Measurements from ENCODE around the gene ARID1B. TPM values are rescaled to one million over a fixed set of nuclear protein-coding genes. Genes with fewer than 3 reads are reported as not detected.

ARID1B gene
- total and polyA plus RNA-seq, 2 experiments from 2014 or later: 32.9 to 67.0 TPM

DNA sequence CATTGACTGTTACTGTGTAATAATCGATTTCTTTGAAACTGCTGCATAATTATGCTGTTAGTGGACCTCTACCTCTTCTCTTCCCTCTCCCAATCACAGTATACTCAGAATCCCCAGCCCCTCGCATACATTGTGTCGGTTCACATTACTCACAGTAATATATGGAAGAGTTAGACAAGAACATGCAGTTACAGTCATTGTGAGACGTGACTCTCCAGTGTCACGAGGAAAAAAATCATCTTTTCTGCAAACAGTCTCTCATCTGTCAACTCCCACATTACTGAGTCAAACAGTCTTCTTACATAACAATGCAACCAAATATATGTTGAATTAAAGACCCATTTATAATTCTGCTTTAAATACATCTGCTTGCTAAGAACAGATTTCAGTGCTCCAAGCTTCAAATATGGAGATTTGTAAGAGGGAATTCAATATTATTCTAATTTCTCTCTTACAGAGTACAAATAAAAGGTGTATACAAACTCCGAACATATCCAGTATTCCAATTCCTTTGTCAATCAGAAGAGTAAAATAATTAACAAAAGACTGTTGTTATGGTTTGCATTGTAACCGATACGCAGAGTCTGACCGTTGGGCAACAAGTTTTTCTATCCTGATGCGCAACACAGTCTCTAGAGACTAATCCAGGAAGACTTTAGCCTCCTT lies 432.8 kb downstream of the ARID1B start:
- H3K36me3 ChIP-seq (replicated peaks; ENCODE audit: insufficient read depth, low read depth): no peaks in the 10 kb centered on the region
- no peaks in the 10 kb centered on the region for H3K9me2 ChIP-seq (replicated peaks; ENCODE audit: insufficient read depth)
- no peaks in the 10 kb centered on the region for H3K79me2 ChIP-seq
- no peak overlapping the region for H3K4me2 ChIP-seq
- H4K20me1 ChIP-seq (ENCODE audit: insufficient read depth, poor library complexity, severe bottlenecking): peaks cover 5% of the 10 kb centered on the region
- no peak overlapping the region for H3K27ac ChIP-seq
- no peaks in the 10 kb centered on the region for H3K9me3 ChIP-seq (ENCODE audit: low read depth)
- no peak for DNase-seq (ENCODE audit: low spot score)
- 91% methylated on average over 10 of the region's 10 CpGs for WGBS (ENCODE audit: low lambda C conversion rate, missing lambda C conversion rate)
- H2AFZ ChIP-seq: no peak overlapping the region
- no peak overlapping the region for H3K4me3 ChIP-seq
- TF ChIP-seq EZH2 (IDR thresholded peaks at IDR 0.05; ENCODE audit: borderline replicate concordance) (no peak), EZH2phosphoT487 (IDR thresholded peaks at IDR 0.05; ENCODE audit: low read depth, severe bottlenecking, unreplicated experiment) (no peak)
- TF ChIP-seq, protein P1, sequence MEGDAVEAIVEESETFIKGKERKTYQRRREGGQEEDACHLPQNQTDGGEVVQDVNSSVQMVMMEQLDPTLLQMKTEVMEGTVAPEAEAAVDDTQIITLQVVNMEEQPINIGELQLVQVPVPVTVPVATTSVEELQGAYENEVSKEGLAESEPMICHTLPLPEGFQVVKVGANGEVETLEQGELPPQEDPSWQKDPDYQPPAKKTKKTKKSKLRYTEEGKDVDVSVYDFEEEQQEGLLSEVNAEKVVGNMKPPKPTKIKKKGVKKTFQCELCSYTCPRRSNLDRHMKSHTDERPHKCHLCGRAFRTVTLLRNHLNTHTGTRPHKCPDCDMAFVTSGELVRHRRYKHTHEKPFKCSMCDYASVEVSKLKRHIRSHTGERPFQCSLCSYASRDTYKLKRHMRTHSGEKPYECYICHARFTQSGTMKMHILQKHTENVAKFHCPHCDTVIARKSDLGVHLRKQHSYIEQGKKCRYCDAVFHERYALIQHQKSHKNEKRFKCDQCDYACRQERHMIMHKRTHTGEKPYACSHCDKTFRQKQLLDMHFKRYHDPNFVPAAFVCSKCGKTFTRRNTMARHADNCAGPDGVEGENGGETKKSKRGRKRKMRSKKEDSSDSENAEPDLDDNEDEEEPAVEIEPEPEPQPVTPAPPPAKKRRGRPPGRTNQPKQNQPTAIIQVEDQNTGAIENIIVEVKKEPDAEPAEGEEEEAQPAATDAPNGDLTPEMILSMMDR (IDR thresholded peaks at IDR 0.05; ENCODE audit: poor library complexity): no peak
- no peaks in the 10 kb centered on the region for H3K4me1 ChIP-seq (ENCODE audit: insufficient read depth)
- no peaks in the 10 kb centered on the region for H3K27me3 ChIP-seq

- no peak for DNase-seq (ENCODE audit: low spot score)
- TF ChIP-seq EZH2 (IDR thresholded peaks at IDR 0.05; ENCODE audit: borderline replicate concordance) (no peak), EZH2phosphoT487 (IDR thresholded peaks at IDR 0.05; ENCODE audit: low read depth, severe bottlenecking, unreplicated experiment) (no peak)
- TF ChIP-seq, protein P1 (IDR thresholded peaks at IDR 0.05; ENCODE audit: poor library complexity): no peak
- Histone ChIP-seq H4K20me1 (ENCODE audit: insufficient read depth, poor library complexity, severe bottlenecking) (peaks cover 5% of the 10 kb centered on the region), H3K4me2 (no peak overlapping the region), H3K27me3 (no peaks in the 10 kb centered on the region), H3K79me2 (no peaks in the 10 kb centered on the region), H3K36me3 (replicated peaks; ENCODE audit: insufficient read depth, low read depth) (no peaks in the 10 kb centered on the region), H3K4me1 (ENCODE audit: insufficient read depth) (no peaks in the 10 kb centered on the region), H2AFZ (no peak overlapping the region), H3K4me3 (no peak overlapping the region), H3K9me3 (ENCODE audit: low read depth) (no peaks in the 10 kb centered on the region), H3K27ac (no peak overlapping the region), H3K9me2 (replicated peaks; ENCODE audit: insufficient read depth) (no peaks in the 10 kb centered on the region)
- 97% methylated on average over 3 of the region's 3 CpGs for WGBS (ENCODE audit: low lambda C conversion rate, missing lambda C conversion rate)
Measured at GRCh38 chr6:157210954-157211353, 433.8 kb downstream of the ARID1B start.

- DNase-seq (ENCODE audit: low spot score): no peak
- Histone ChIP-seq H3K4me2 (no peak overlapping the region), H3K27me3 (no peaks in the 10 kb centered on the region), H4K20me1 (ENCODE audit: insufficient read depth, poor library complexity, severe bottlenecking) (peaks cover 5% of the 10 kb centered on the region), H3K9me3 (ENCODE audit: low read depth) (no peaks in the 10 kb centered on the region), H3K27ac (no peak overlapping the region), H3K9me2 (replicated peaks; ENCODE audit: insufficient read depth) (no peaks in the 10 kb centered on the region), H3K36me3 (replicated peaks; ENCODE audit: insufficient read depth, low read depth) (no peaks in the 10 kb centered on the region), H3K4me1 (ENCODE audit: insufficient read depth) (no peaks in the 10 kb centered on the region), H3K79me2 (no peaks in the 10 kb centered on the region), H2AFZ (no peak overlapping the region), H3K4me3 (no peak overlapping the region)
- TF ChIP-seq EZH2phosphoT487 (IDR thresholded peaks at IDR 0.05; ENCODE audit: low read depth, severe bottlenecking, unreplicated experiment) (no peak), EZH2 (IDR thresholded peaks at IDR 0.05; ENCODE audit: borderline replicate concordance) (no peak)
- TF ChIP-seq, protein P1 (IDR thresholded peaks at IDR 0.05; ENCODE audit: poor library complexity): no peak
- WGBS (ENCODE audit: low lambda C conversion rate, missing lambda C conversion rate): 88% methylated on average over 11 of the region's 11 CpGs
Measured at GRCh38 chr6:157211603-157212455, 434.7 kb downstream of the ARID1B start.
